Liver (tissue), 9 donors: ENCODE results near the gene RIMS3. TPM values are rescaled to one million over a fixed set of nuclear protein-coding genes. Genes with fewer than 3 reads are reported as not detected.

ENCODE experiments used
- DNase-seq: peaks from one replicate; pipeline ENCODE4 v3.0.0-alpha.2; 2017; ENCODE audit warnings: low spot score
- H3K27ac ChIP-seq, 2 donors: one replicate each; pipeline ENCODE4 v1.7.0; 2013; ENCODE audit warnings: inconsistent platforms in 2 of 2, low read length in 2 of 2, control low read depth in 1 of 2, low read depth in 1 of 2, mild to moderate bottlenecking in 1 of 2
- H3K27me3 ChIP-seq, 4 donors: one replicate each; pipeline versions ENCODE4 v1.6.1 to v1.7.0; 2013; ENCODE audit warnings: low read length in 3 of 4, inconsistent platforms in 1 of 4, mild to moderate bottlenecking in 1 of 4, moderate library complexity in 1 of 4; ENCODE audit not compliant: control insufficient read depth in 4 of 4, insufficient read depth in 4 of 4
- H3K36me3 ChIP-seq, 4 donors: one replicate each; pipeline versions ENCODE4 v1.6.1 to v1.7.0; 2013; ENCODE audit warnings: low read length in 3 of 4, mild to moderate bottlenecking in 3 of 4, low read depth in 1 of 4, moderate library complexity in 1 of 4; ENCODE audit not compliant: control insufficient read depth in 4 of 4, insufficient read depth in 3 of 4
- H3K4me1 ChIP-seq, 4 donors: one replicate each; pipeline versions ENCODE4 v1.6.1 to v1.7.0; 2013; ENCODE audit warnings: low read length in 3 of 4, mild to moderate bottlenecking in 3 of 4, moderate library complexity in 1 of 4; ENCODE audit not compliant: control insufficient read depth in 4 of 4, insufficient read depth in 4 of 4
- H3K4me3 ChIP-seq, 3 donors: one replicate each; pipeline versions ENCODE4 v1.6.1 to v1.7.0; 2013; ENCODE audit warnings: low read length in 3 of 3, control low read depth in 1 of 3, low read depth in 1 of 3, mild to moderate bottlenecking in 1 of 3
- H3K9ac ChIP-seq, 2 donors: one replicate each; pipeline ENCODE4 v1.7.0; 2013; ENCODE audit warnings: low read length in 2 of 2, mild to moderate bottlenecking in 2 of 2, moderate library complexity in 2 of 2, control low read depth in 1 of 2, low read depth in 1 of 2
- H3K9me3 ChIP-seq, 4 donors: one replicate each; pipeline versions ENCODE4 v1.6.1 to v1.7.0; 2013; ENCODE audit warnings: low read length in 3 of 4; ENCODE audit not compliant: control insufficient read depth in 4 of 4
- CTCF ChIP-seq: fragments of 150-350 bp; IDR thresholded peaks from 2 replicates; pipeline ENCODE4 v1.5.1; 2017; ENCODE audit warnings: improper control_type of control experiment, low read depth, low read length; ENCODE audit not compliant: missing input control
- EGR1 ChIP-seq, 2 donors: IDR thresholded peaks; 2 replicates each; pipeline ENCODE4 v1.6.1; 2016 to 2018; ENCODE audit warnings: antibody characterized with exemption in 2 of 2, low read depth in 2 of 2
- FOXA1 ChIP-seq: IDR thresholded peaks from 2 replicates; pipeline ENCODE4 v1.6.1; 2016; ENCODE audit warnings: antibody characterized with exemption
- FOXA2 ChIP-seq: IDR thresholded peaks from 2 replicates; pipeline ENCODE4 v1.6.1; 2016; ENCODE audit warnings: antibody characterized with exemption
- GABPA ChIP-seq, 2 donors: IDR thresholded peaks in 1 of 2; conservative IDR thresholded peaks in 1 of 2; 2 replicates each; pipeline ENCODE4 v1.6.1; 2016; ENCODE audit warnings: antibody characterized with exemption in 2 of 2, mild to moderate bottlenecking in 1 of 2, moderate library complexity in 1 of 2
- HNF4A ChIP-seq, 2 donors: conservative IDR thresholded peaks; 2 replicates each; pipeline ENCODE4 v1.6.1; 2016; ENCODE audit warnings: antibody characterized with exemption in 2 of 2, mild to moderate bottlenecking in 2 of 2
- HNF4G ChIP-seq: IDR thresholded peaks from 2 replicates; pipeline ENCODE4 v1.6.1; 2016; ENCODE audit warnings: antibody characterized with exemption
- JUND ChIP-seq, 2 donors: IDR thresholded peaks; 2 replicates each; pipeline ENCODE4 v1.6.1; 2016; ENCODE audit warnings: antibody characterized with exemption in 2 of 2
- MAX ChIP-seq: IDR thresholded peaks from 2 replicates; pipeline ENCODE4 v1.6.1; 2016; ENCODE audit warnings: antibody characterized with exemption
- NR2F2 ChIP-seq: IDR thresholded peaks from 2 replicates; pipeline ENCODE4 v1.6.1; 2016; ENCODE audit warnings: antibody characterized with exemption
- RAD21 ChIP-seq, 2 donors: IDR thresholded peaks; 2 replicates each; pipeline ENCODE4 v1.6.1; 2016; ENCODE audit warnings: antibody characterized with exemption in 2 of 2, mild to moderate bottlenecking in 2 of 2
- RXRA ChIP-seq, 2 donors: IDR thresholded peaks; 2 replicates each; pipeline ENCODE4 v1.6.1; 2017 to 2018; ENCODE audit warnings: antibody characterized with exemption in 2 of 2, mild to moderate bottlenecking in 1 of 2
- SP1 ChIP-seq: IDR thresholded peaks from 2 replicates; pipeline ENCODE4 v1.6.1; 2018; ENCODE audit warnings: antibody characterized with exemption, mild to moderate bottlenecking
- TAF1 ChIP-seq: conservative IDR thresholded peaks from 2 replicates; pipeline ENCODE4 v1.6.1; 2016; ENCODE audit warnings: antibody characterized with exemption, mild to moderate bottlenecking
- YY1 ChIP-seq: IDR thresholded peaks from 2 replicates; pipeline ENCODE4 v1.6.1; 2016; ENCODE audit warnings: antibody characterized with exemption, mild to moderate bottlenecking
- WGBS: extraction: QIAGEN DNeasy Blood & Tissue Kit; methylation state at CpG from one replicate; pipeline ENCODE4 v1.1.7; 2013; 5-methylcytosine and 5-hydroxymethylcytosine counted together
- polyA plus RNA-seq, 2 donors: library from polyadenylated mRNA; stranded (reverse) in 1 of 2; unstranded in 1 of 2; fragments of 200-250 nt in 1 of 2; fragments of >200 nt in 1 of 2; fragmentation: Nextera tagmentation in 1 of 2; extraction: Ambion mirVana in 1 of 2; gene quantifications; one replicate each; pipeline versions ENCODE4 v1.2.1 to v1.2.3, GENCODE V29; 2013 to 2015
- total RNA-seq, 2 donors: library from RNA; depleted of rRNA; stranded (reverse); fragments of >200 nt; gene quantifications; one replicate each; pipeline ENCODE4 v1.2.3, GENCODE V29; 2014
- TF ChIP-seq, protein P1 (sequence below): IDR thresholded peaks from 2 replicates; pipeline ENCODE4 v1.6.1; 2016; ENCODE audit warnings: antibody characterized with exemption, mild to moderate bottlenecking
- TF ChIP-seq, protein P2 (sequence below): IDR thresholded peaks from 2 replicates; pipeline ENCODE4 v1.6.1; 2016; ENCODE audit warnings: antibody characterized with exemption
- TF ChIP-seq, protein P3 (sequence below): IDR thresholded peaks from 2 replicates; pipeline ENCODE4 v1.6.1; 2016; ENCODE audit warnings: antibody characterized with exemption
- donor health status: healthy.
- donor health status: healthy.
- donor health status: healthy.
- donor health status: healthy.
- donor health status: healthy.

RIMS3 gene
- total and polyA plus RNA-seq, 4 donors, result 0.22 to 2.2 (median 0.77) TPM

DNA sequence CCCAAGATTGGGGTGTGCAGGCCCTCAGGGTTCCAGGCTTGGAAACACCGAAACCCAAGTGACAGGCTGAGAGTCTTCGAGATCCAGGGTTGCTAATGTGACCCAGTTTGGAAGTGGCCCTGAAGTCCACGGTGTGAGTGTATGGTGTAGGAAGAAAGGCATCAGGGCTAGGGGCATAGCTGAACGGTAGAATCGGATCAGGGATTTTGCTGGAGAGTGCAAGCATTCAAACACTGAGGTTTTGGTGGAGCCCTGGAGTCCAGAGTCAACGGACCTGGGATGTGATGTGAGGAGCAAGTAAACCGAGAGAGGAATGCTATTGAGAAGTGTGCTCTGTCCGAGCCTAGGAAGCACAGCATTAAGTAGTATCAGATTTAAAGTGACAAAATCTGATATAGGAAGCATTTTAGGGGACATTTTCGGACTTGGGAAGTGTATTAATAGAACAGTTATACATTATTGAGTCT lies 27.0 kb upstream of the RIMS3 start:
- peak overlapping the region; percentile 89 to 99 for H3K27ac ChIP-seq
- no peak for DNase-seq
- H3K9ac ChIP-seq, result peak overlapping the region; percentile 10 to 96
- H3K27me3 ChIP-seq, result no peaks in the 10 kb centered on the region
- H3K4me3 ChIP-seq, result peak overlapping the region; percentile 81 to 95 (median 95)
- peaks cover 0 to 40% (median 34%) of the 10 kb centered on the region in 4 donors for H3K4me1 ChIP-seq
- no peaks in the 10 kb centered on the region for H3K36me3 ChIP-seq
- WGBS, result under 1% methylated on average over 9 of the region's 9 CpGs
- no peaks in the 10 kb centered on the region for H3K9me3 ChIP-seq
- TF ChIP-seq YY1 (no peak), TAF1 (no peak), SP1 (no peak), HNF4A (conservative IDR thresholded peaks at IDR 0.05) (no peak), NR2F2 (no peak), EGR1 (IDR thresholded peaks at IDR 0.05; ENCODE audit: low read depth in 2 of 2) (no peak), RAD21 (IDR thresholded peaks at IDR 0.05) (no peak), HNF4G (no peak), CTCF (no peak), FOXA1 (no peak), FOXA2 (no peak), RXRA (IDR thresholded peaks at IDR 0.05) (no peak), GABPA (IDR thresholded peaks at IDR 0.05 in 1 of 2, conservative IDR thresholded peaks at IDR 0.05 in 1 of 2) (no peak), JUND (IDR thresholded peaks at IDR 0.05) (no peak), MAX (no peak)
- TF ChIP-seq, protein P1, sequence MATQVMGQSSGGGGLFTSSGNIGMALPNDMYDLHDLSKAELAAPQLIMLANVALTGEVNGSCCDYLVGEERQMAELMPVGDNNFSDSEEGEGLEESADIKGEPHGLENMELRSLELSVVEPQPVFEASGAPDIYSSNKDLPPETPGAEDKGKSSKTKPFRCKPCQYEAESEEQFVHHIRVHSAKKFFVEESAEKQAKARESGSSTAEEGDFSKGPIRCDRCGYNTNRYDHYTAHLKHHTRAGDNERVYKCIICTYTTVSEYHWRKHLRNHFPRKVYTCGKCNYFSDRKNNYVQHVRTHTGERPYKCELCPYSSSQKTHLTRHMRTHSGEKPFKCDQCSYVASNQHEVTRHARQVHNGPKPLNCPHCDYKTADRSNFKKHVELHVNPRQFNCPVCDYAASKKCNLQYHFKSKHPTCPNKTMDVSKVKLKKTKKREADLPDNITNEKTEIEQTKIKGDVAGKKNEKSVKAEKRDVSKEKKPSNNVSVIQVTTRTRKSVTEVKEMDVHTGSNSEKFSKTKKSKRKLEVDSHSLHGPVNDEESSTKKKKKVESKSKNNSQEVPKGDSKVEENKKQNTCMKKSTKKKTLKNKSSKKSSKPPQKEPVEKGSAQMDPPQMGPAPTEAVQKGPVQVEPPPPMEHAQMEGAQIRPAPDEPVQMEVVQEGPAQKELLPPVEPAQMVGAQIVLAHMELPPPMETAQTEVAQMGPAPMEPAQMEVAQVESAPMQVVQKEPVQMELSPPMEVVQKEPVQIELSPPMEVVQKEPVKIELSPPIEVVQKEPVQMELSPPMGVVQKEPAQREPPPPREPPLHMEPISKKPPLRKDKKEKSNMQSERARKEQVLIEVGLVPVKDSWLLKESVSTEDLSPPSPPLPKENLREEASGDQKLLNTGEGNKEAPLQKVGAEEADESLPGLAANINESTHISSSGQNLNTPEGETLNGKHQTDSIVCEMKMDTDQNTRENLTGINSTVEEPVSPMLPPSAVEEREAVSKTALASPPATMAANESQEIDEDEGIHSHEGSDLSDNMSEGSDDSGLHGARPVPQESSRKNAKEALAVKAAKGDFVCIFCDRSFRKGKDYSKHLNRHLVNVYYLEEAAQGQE, result no peak
- TF ChIP-seq, protein P2, sequence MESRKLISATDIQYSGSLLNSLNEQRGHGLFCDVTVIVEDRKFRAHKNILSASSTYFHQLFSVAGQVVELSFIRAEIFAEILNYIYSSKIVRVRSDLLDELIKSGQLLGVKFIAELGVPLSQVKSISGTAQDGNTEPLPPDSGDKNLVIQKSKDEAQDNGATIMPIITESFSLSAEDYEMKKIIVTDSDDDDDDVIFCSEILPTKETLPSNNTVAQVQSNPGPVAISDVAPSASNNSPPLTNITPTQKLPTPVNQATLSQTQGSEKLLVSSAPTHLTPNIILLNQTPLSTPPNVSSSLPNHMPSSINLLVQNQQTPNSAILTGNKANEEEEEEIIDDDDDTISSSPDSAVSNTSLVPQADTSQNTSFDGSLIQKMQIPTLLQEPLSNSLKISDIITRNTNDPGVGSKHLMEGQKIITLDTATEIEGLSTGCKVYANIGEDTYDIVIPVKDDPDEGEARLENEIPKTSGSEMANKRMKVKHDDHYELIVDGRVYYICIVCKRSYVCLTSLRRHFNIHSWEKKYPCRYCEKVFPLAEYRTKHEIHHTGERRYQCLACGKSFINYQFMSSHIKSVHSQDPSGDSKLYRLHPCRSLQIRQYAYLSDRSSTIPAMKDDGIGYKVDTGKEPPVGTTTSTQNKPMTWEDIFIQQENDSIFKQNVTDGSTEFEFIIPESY, result no peak
- TF ChIP-seq, protein P3, sequence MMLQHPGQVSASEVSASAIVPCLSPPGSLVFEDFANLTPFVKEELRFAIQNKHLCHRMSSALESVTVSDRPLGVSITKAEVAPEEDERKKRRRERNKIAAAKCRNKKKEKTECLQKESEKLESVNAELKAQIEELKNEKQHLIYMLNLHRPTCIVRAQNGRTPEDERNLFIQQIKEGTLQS, result no peak
